Measurements from ENCODE around the gene COX7A1. TPM values are rescaled to one million over a fixed set of nuclear protein-coding genes. Genes with fewer than 3 reads are reported as not detected.

Gene COX7A1
- 4.3 and 14.8 TPM in 2 replicates for total RNA-seq

DNA sequence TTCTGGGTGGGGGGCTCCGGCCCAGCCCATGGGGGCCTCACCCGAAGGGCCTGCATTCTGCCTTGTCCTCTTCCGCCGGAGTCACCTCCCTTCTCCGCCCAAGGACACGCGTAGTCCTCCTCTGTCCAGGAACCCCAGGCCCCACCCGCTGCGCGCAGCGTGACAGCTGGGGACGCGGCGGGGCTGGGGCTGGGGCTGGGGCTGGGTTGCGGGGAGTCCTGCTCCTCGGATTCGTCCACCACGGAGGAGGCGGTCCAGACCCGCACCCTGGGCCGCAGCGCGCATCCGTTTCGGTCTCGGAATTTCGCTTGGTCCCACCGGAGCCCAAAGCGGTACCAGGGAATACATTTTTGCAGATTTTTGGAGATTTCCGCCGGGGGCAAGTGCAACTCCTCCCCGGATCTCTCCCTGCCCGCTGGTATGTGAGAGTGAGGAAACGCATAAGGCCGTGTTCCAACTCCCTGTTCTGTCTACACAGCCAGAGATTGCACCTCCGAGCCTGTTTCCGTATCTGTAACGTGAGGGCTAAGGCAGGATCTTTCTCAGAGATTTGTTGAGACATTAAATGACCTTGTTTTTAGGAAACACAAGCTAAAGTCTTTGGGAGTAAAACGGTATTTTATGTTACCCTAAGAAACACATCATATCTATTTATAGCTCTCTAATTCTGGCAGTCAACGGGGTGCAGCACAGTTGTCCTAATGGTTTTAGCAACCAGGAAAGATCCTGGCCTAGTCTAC lies at the start of gene COX7A1:
Gene COX7A1, minus strand, starts transcription at position 96 of the 740 bp plus-strand sequence. Its CDS starts 40 bp downstream, at position 56.

DNA sequence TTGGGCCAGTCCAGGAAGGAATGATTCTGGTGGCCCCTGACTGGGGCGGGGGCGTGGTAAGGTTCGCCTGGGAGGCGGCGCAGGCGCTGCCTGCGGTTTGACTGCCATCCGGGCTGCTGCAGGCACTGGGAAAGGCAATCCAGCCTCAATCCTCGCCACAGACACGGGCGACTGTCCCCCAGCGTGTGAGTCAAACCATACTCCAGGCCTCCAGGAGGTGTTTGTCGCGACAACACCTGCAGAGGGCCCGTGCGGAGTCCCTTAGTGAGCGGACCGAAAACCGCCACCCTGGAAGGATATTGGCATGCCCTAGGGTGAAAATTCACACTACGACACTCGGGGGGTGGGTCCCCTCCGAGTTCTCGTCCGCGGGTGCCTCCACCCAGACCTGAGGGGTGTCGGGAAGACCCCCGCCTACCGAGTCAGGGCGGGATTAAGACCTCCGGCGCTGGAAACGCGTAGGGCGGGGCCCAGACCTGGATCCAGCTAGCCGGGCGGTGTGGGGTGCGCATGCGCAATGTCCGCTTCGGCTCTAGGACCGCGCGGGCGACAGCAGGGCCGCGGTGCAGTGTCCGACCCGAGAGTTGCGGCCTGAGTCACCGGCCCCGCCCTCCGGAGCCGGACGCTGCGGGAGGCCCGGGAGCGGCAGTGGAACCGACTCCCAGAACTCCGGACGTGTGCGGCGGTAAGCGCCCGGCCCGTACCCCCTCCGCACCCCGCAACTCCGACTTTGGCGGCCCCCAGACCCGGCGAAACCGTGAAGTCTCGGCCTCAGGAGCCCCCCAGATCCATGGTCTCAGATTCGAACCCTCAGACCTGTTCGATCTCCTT lies 12.6 kb downstream of the COX7A1 start, which contains the start of gene CAPNS1:
Gene CAPNS1, plus strand, starts transcription at position 594 of the 831 bp plus-strand sequence. CDS start 946 bp downstream, outside the sequence.

DNA sequence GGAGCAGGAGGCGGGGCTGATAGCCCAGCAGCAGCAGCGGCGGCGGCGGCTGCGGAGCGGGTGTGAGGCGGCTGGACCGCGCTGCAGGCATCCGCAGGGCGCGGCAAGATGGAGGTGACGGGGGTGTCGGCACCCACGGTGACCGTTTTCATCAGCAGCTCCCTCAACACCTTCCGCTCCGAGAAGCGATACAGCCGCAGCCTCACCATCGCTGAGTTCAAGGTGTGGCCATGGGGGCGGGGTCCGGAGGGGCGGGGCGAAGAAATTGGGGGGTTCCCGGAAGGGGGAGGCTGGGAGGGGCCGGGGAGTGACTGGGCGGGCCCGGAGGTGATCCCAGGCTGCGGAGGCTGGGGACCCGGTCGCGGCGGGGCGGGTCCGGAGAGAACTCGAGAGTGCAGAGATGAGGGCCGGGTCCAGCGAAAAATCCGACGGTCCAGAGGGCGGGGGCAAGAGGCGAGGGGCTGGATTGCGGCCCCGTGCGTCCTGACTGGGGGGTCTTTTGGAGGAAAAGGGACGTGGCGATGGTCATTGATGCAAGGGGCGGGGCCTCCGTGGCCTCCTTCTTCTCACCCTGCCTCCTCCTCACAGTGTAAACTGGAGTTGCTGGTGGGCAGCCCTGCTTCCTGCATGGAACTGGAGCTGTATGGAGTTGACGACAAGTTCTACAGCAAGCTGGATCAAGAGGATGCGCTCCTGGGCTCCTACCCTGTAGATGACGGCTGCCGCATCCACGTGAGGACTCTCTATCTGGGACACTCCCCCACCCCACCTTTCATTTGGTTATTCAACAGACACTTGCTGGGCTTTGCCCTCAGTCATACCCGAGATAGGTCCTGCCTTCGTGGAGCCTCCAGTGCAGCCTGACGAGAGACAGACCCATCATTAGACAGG lies 36.5 kb downstream of the COX7A1 start, which contains the start of gene TBCB:
Gene TBCB, plus strand, starts transcription at position 16 of the 891 bp plus-strand sequence. Its CDS starts 93 bp downstream, at position 109.

DNA sequence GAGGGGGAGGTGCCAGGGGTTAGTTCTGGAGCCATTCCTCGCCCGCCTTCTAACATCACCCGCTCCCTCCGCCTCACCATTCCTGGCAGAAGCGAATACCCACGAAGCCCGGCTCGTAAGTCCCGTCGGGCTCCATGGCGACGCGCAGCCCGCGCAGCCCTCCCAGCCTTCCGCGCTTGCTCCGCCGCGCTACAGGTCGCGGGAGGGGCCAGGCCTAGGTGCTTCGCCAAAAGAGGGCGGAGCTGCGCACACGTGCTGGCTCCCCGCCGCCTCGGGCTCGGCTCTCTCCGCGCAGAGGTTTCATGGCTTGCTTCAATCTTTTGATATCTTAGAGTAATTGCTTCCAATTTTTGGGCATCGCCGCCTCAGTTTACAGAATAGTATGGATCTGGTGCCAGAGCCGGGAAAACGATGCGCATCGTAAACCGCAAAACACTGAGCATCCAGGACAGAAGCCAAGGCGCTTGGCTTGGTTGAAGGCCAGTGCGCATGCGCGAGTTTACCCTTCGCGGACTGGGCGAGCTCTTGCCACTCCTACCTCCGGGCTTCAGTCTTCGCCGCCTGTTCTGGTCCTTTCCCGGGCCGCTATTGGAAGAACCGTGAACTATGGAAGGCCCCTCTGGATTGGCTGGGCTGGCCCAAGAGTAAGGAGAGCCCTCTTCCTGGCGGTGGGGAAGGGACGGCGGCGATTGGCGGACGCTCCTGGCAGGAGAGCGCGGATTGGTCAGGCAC lies 37.4 kb downstream of the COX7A1 start, which contains the start of gene POLR2I:
Gene POLR2I, minus strand, starts transcription at position 155 of the 732 bp plus-strand sequence. Its CDS starts 19 bp downstream, at position 136.

DNA sequence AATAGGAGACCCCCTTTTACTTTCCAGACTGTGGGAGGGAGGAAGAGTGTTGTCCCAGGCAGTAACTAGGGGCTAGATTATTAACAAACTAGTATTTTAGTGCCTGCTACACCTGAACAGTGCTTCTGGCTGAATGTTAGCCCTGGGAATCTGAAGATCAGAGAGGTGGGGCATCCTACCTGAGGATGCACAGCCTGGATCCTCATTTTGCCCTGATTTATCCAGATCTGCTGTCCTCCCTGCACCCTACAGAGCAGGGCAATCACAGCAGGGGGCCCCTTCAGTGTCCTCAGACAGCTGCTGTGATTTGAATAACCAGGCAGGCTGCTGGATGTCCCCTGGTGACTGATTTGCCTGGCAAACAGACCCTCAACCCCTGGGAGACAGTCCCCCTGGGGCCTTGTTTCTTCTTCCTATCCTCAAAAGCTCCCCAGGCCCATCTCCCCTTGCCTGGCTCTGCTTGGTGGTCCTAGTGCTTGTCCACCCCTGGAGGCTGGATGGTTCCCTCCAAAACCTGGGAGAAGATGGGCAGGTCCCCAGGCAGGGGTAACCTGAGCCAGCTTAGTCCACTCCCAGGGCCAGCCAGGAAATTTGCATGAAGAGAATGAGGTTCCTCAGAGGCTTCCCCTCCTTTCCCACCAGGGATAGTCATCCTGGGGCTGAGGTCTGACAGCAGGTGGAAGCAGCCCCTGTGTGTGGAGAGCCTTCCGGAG lies 41.6 kb downstream of the COX7A1 start, which contains the start of gene OVOL3:
Gene OVOL3, plus strand, starts transcription at position 657 of the 713 bp plus-strand sequence. CDS start 60 bp downstream, outside the sequence.

Other genes starting within 250 kb of the COX7A1 start
- 1.2 TPM in 2 replicates for gene HCST, start 249.9 kb downstream of the COX7A1 start, total RNA-seq
- not detected in 2 replicates for gene TYROBP, start 244.2 kb downstream of the COX7A1 start, total RNA-seq
- 3.6 and 4.2 TPM in 2 replicates for gene LRFN3, start 216.1 kb downstream of the COX7A1 start, total RNA-seq
- 8.1 and 11.9 TPM in 2 replicates for gene SDHAF1, start 157.3 kb downstream of the COX7A1 start, total RNA-seq
- 0.23 TPM in 1 of 2 replicates, not detected in the other for gene SYNE4, start 143.6 kb downstream of the COX7A1 start, total RNA-seq
- 14.6 and 14.7 TPM in 2 replicates for gene ALKBH6, start 138.2 kb downstream of the COX7A1 start, total RNA-seq
- gene CLIP3, start 119.6 kb downstream of the COX7A1 start, total RNA-seq, result 14.3 and 22.8 TPM in 2 replicates
- 1.6 and 3.3 TPM in 2 replicates for gene THAP8, start 98.2 kb downstream of the COX7A1 start, total RNA-seq
- 0.59 and 4.6 TPM in 2 replicates for gene WDR62, start 97.5 kb downstream of the COX7A1 start, total RNA-seq
- gene OVOL3, start 41.3 kb downstream of the COX7A1 start, total RNA-seq, result not detected in 2 replicates
- gene POLR2I, start 37.6 kb downstream of the COX7A1 start, total RNA-seq, result 27.3 and 29.2 TPM in 2 replicates
- 236 and 267 TPM in 2 replicates for gene TBCB, start 37.0 kb downstream of the COX7A1 start, total RNA-seq
- 252 and 437 TPM in 2 replicates for gene CAPNS1, start 12.4 kb downstream of the COX7A1 start, total RNA-seq
- gene ZNF565, start 62.2 kb upstream of the COX7A1 start, total RNA-seq, result 5.4 and 6.2 TPM in 2 replicates
- gene ZNF146, start 62.7 kb upstream of the COX7A1 start, total RNA-seq, result 101 and 133 TPM in 2 replicates
- gene ZFP14, start 226.8 kb upstream of the COX7A1 start, total RNA-seq, result 2.6 and 5.0 TPM in 2 replicates

Data from smooth muscle cell of the umbilical artery (primary cell).